ENCODE data around the gene SH3TC1.

The SH3TC1 gene

GRCh38 chr4:8163436-8164193 is 35.5 kb upstream of the SH3TC1 start:
- DNase-seq (ENCODE audit: low spot score): no peak

GRCh38 chr4:8164194-8164565 is 34.9 kb upstream of the SH3TC1 start:
- no peak for DNase-seq (ENCODE audit: low spot score)

- DNase-seq (ENCODE audit: low spot score): no peak
Measured at GRCh38 chr4:8164687-8165086, 34.4 kb upstream of the SH3TC1 start.

GRCh38 chr4:8165374-8165896 is 33.7 kb upstream of the SH3TC1 start:
- DNase-seq (ENCODE audit: low spot score): no peak

- no peak for DNase-seq (ENCODE audit: low spot score)
Measured at GRCh38 chr4:8167291-8167690, 31.8 kb upstream of the SH3TC1 start.

GRCh38 chr4:8167815-8168214 is 31.3 kb upstream of the SH3TC1 start:
- DNase-seq (ENCODE audit: low spot score): no peak

GRCh38 chr4:8168232-8168631 is 30.9 kb upstream of the SH3TC1 start:
- no peak for DNase-seq (ENCODE audit: low spot score)

GRCh38 chr4:8168832-8169598 is 30.1 kb upstream of the SH3TC1 start:
- DNase-seq (ENCODE audit: low spot score): no peak

- DNase-seq (ENCODE audit: low spot score): no peak
Measured at GRCh38 chr4:8169763-8170162, 29.3 kb upstream of the SH3TC1 start.

- no peak for DNase-seq (ENCODE audit: low spot score)
Measured at GRCh38 chr4:8170341-8170740, 28.7 kb upstream of the SH3TC1 start.

- no peak for DNase-seq (ENCODE audit: low spot score)
Measured at GRCh38 chr4:8171266-8171665, 27.8 kb upstream of the SH3TC1 start.

- peak; percentile 60 for DNase-seq (ENCODE audit: low spot score)
Measured at GRCh38 chr4:8171984-8172924, 26.8 kb upstream of the SH3TC1 start.

- no peak for DNase-seq (ENCODE audit: low spot score)
Measured at GRCh38 chr4:8173492-8174242, 25.4 kb upstream of the SH3TC1 start.

GRCh38 chr4:8174970-8175369 is 24.1 kb upstream of the SH3TC1 start:
- DNase-seq (ENCODE audit: low spot score): no peak

- DNase-seq (ENCODE audit: low spot score): no peak
Measured at GRCh38 chr4:8175686-8176085, 23.4 kb upstream of the SH3TC1 start.

- peak; percentile 78 for DNase-seq (ENCODE audit: low spot score)
Measured at GRCh38 chr4:8176547-8177399, 22.3 kb upstream of the SH3TC1 start.

- DNase-seq (ENCODE audit: low spot score): no peak
Measured at GRCh38 chr4:8177552-8177951, 21.5 kb upstream of the SH3TC1 start.

GRCh38 chr4:8177956-8178355 is 21.1 kb upstream of the SH3TC1 start:
- DNase-seq (ENCODE audit: low spot score): no peak

- DNase-seq (ENCODE audit: low spot score): no peak
Measured at GRCh38 chr4:8179074-8179473, 20.0 kb upstream of the SH3TC1 start.

GRCh38 chr4:8179771-8180170 is 19.3 kb upstream of the SH3TC1 start:
- no peak for DNase-seq (ENCODE audit: low spot score)

Data from NAMALWA (cell line).